ENCODE measurements around the gene ZBTB25. TPM values are rescaled to one million over a fixed set of nuclear protein-coding genes. Genes with fewer than 3 reads are reported as not detected.

ZBTB25 gene
- 14.1 and 14.4 TPM in 2 replicates for total RNA-seq
- long read RNA-seq, full-length matches to known transcripts, result 3 of 7 reads
- long read RNA-seq, partial matches to known transcripts, result 0 of 7 reads
- long read RNA-seq, other reads (novel, unspliced or antisense), result 4 of 7 reads

GRCh38 chr14:64503434-64504309 is at the start of gene ZBTB25:
Gene ZBTB25 (minus strand): TSS chr14:64503838. CDS start chr14:64490533, 13,305 bp downstream.
- Mint-ChIP-seq H3K27ac (ENCODE audit: unreplicated experiment) (peak within 1 kb of the TSS; percentile 99), H3K27me3 (ENCODE audit: low read depth) (no peaks in the 10 kb centered on the region), H3K4me3 (peak within 1 kb of the TSS; percentile 95), H3K36me3 (ENCODE audit: low read depth) (no peaks in the 10 kb centered on the region), H3K4me1 (peaks cover 52% of the 10 kb centered on the region), H3K9me3 (no peaks in the 10 kb centered on the region)
- no peak for TF ChIP-seq CTCF (conservative IDR thresholded peaks at IDR 0.05)
- peak; percentile 80 for DNase-seq (ENCODE audit: low read depth, low spot score)

GRCh38 chr14:64550621-64551333 is 47.1 kb upstream of the ZBTB25 start:
- Mint-ChIP-seq H3K27ac (ENCODE audit: unreplicated experiment) (no peak overlapping the region), H3K4me1 (no peaks in the 10 kb centered on the region)

GRCh38 chr14:64549791-64550620 is 46.4 kb upstream of the ZBTB25 start, which contains the start of gene PPP1R36:
Gene PPP1R36 (plus strand): TSS chr14:64549961. CDS start chr14:64549998, 37 bp downstream.
- Mint-ChIP-seq H3K27me3 (ENCODE audit: low read depth) (peaks cover 47% of the 10 kb centered on the region), H3K4me3 (peak within 1 kb of the TSS; percentile 45), H3K27ac (ENCODE audit: unreplicated experiment) (no peak within 1 kb of the TSS), H3K9me3 (no peaks in the 10 kb centered on the region), H3K4me1 (no peaks in the 10 kb centered on the region), H3K36me3 (ENCODE audit: low read depth) (no peaks in the 10 kb centered on the region)
- no peak for DNase-seq (ENCODE audit: low read depth, low spot score)
- no peak for TF ChIP-seq CTCF (conservative IDR thresholded peaks at IDR 0.05)

More at GRCh38 chr14:64550621-64551333, 47.1 kb upstream of the ZBTB25 start:
- Mint-ChIP-seq H3K36me3 (ENCODE audit: low read depth) (no peaks in the 10 kb centered on the region), H3K4me3 (peak overlapping the region; percentile 41), H3K27me3 (ENCODE audit: low read depth) (peaks cover 47% of the 10 kb centered on the region), H3K9me3 (no peaks in the 10 kb centered on the region)
- no peak for DNase-seq (ENCODE audit: low read depth, low spot score)
- no peak for TF ChIP-seq CTCF (conservative IDR thresholded peaks at IDR 0.05)

- H3K36me3 Mint-ChIP-seq (ENCODE audit: low read depth), result no peaks in the 10 kb centered on the region
- no peak overlapping the region for H3K27ac Mint-ChIP-seq (ENCODE audit: unreplicated experiment)
- H3K4me1 Mint-ChIP-seq, result no peaks in the 10 kb centered on the region
- H3K4me3 Mint-ChIP-seq, result no peak overlapping the region
- no peaks in the 10 kb centered on the region for H3K9me3 Mint-ChIP-seq
- TF ChIP-seq CTCF (conservative IDR thresholded peaks at IDR 0.05), result no peak
- DNase-seq (ENCODE audit: low read depth, low spot score), result no peak
- peaks cover 45% of the 10 kb centered on the region for H3K27me3 Mint-ChIP-seq (ENCODE audit: low read depth)
Observed at GRCh38 chr14:64549016-64549415, 45.4 kb upstream of the ZBTB25 start.

Measured in neural crest cell (in vitro differentiated cells).